HepG2 (cell line): ENCODE measurements around the gene OR2B2.

Source experiments
- AHR ChIP-seq: IDR thresholded peaks from 2 replicates; pipeline ENCODE4 v1.6.1; 2018; ENCODE audit warnings: missing genetic modification reagents, missing compliant biosample characterization
- CTCF ChIP-seq: sonication (generic); formaldehyde crosslinking; IDR thresholded peaks from 2 replicates; pipeline ENCODE4 v1.5.0; 2020; ENCODE audit warnings: mild to moderate bottlenecking, missing genetic modification reagents, moderate library complexity
- HMGXB3 ChIP-seq: sonication (generic); formaldehyde crosslinking; IDR thresholded peaks from 2 replicates; pipeline ENCODE4 v1.4.0; 2020; ENCODE audit warnings: missing genetic modification reagents, borderline replicate concordance
- MAFF ChIP-seq: IDR thresholded peaks from 2 replicates; pipeline ENCODE4 v1.6.1; 2011; ENCODE audit warnings: low read depth, low read length, improper control_type of control experiment
- SP1 ChIP-seq, 2 experiments: fragments of 450-650 bp in 1 of 2; sonication (generic) in 1 of 2; formaldehyde crosslinking in 1 of 2; IDR thresholded peaks; 2 replicates each; pipeline versions ENCODE4 v1.4.0 to v1.6.1; 2016 to 2020; ENCODE audit warnings: missing genetic modification reagents in 1 of 2
- TARDBP ChIP-seq: sonication (generic); formaldehyde crosslinking; IDR thresholded peaks from 2 replicates; pipeline ENCODE4 v1.8.0; 2022; ENCODE audit warnings: mild to moderate bottlenecking, missing genetic modification reagents
- WIZ ChIP-seq: sonication (generic); formaldehyde crosslinking; IDR thresholded peaks from 2 replicates; pipeline ENCODE4 v1.5.1; 2020; ENCODE audit warnings: mild to moderate bottlenecking, missing genetic modification reagents
- ZBTB1 ChIP-seq: sonication (generic); formaldehyde crosslinking; IDR thresholded peaks from 2 replicates; pipeline ENCODE4 v1.4.0; 2020; ENCODE audit warnings: missing genetic modification reagents, borderline replicate concordance
- ZNF234 ChIP-seq: sonication (generic); formaldehyde crosslinking; conservative IDR thresholded peaks from 2 replicates; pipeline ENCODE4 v1.5.1; 2020; ENCODE audit warnings: mild to moderate bottlenecking, missing genetic modification reagents
- ZNF737 ChIP-seq: sonication (generic); formaldehyde crosslinking; IDR thresholded peaks from 2 replicates; pipeline ENCODE4 v1.5.0; 2020; ENCODE audit warnings: missing genetic modification reagents, mild to moderate bottlenecking, borderline replicate concordance
- TF ChIP-seq, protein P1 (sequence below): sonication (generic); formaldehyde crosslinking; IDR thresholded peaks from 2 replicates; pipeline ENCODE4 v1.5.0; 2020; ENCODE audit warnings: mild to moderate bottlenecking, missing genetic modification reagents

- no peak for TF ChIP-seq CTCF (CRISPR knock-in tag)
- TF ChIP-seq AHR (CRISPR knock-in tag): no peak
- no peak for TF ChIP-seq ZBTB1 (CRISPR knock-in tag)
- TF ChIP-seq MAFF: no peak
- no peak for TF ChIP-seq WIZ (CRISPR knock-in tag)
- TF ChIP-seq SP1 (IDR thresholded peaks at IDR 0.05): no peak
- no peak for TF ChIP-seq SP1 (CRISPR knock-in tag; IDR thresholded peaks at IDR 0.05)
- TF ChIP-seq TARDBP: no peak
- TF ChIP-seq, protein P1, sequence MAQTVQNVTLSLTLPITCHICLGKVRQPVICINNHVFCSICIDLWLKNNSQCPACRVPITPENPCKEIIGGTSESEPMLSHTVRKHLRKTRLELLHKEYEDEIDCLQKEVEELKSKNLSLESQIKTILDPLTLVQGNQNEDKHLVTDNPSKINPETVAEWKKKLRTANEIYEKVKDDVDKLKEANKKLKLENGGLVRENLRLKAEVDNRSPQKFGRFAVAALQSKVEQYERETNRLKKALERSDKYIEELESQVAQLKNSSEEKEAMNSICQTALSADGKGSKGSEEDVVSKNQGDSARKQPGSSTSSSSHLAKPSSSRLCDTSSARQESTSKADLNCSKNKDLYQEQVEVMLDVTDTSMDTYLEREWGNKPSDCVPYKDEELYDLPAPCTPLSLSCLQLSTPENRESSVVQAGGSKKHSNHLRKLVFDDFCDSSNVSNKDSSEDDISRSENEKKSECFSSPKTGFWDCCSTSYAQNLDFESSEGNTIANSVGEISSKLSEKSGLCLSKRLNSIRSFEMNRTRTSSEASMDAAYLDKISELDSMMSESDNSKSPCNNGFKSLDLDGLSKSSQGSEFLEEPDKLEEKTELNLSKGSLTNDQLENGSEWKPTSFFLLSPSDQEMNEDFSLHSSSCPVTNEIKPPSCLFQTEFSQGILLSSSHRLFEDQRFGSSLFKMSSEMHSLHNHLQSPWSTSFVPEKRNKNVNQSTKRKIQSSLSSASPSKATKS (CRISPR knock-in tag): no peak
- no peak for TF ChIP-seq HMGXB3 (CRISPR knock-in tag)
- no peak for TF ChIP-seq ZNF234 (CRISPR knock-in tag)
- no peak for TF ChIP-seq ZNF737 (CRISPR knock-in tag)
Observed at GRCh38 chr6:27951040-27951439, 38.8 kb upstream of the OR2B2 start.
